K562 treated with DMSO at 1 percent for 24 hours (cell line): Measurements from ENCODE around the gene SELENOV. TPM values are rescaled to one million over a fixed set of nuclear protein-coding genes. Genes with fewer than 3 reads are reported as not detected.

Experiments used
- total RNA-seq: library from RNA; unstranded; fragments of 300-600 nt; gene quantifications from 2 replicates; pipeline ENCODE4 v1.2.3, GENCODE V29; 2022; ENCODE audit warnings: low read depth; ENCODE audit not compliant: insufficient read depth

The SELENOV gene
- total RNA-seq: not detected in 2 replicates

GRCh38 chr19:39514840-39515550, at the start of gene SELENOV:
Gene SELENOV (plus strand): TSS chr19:39515139. CDS start chr19:39515213, 74 bp downstream.

GRCh38 chr19:39480337-39481228, 34.4 kb upstream of the SELENOV start, which contains the start of gene TIMM50:
Gene TIMM50 (plus strand): TSS chr19:39480838. CDS start chr19:39480854, 16 bp downstream.

GRCh38 chr19:39498798-39499642, 15.9 kb upstream of the SELENOV start, which contains the start of gene DLL3:
Gene DLL3 (plus strand): TSS chr19:39498947. CDS start chr19:39498975, 28 bp downstream.

GRCh38 chr19:39532233-39533002, 17.5 kb downstream of the SELENOV start, which contains the start of gene EID2B:
Gene EID2B (minus strand): TSS chr19:39532852. CDS start chr19:39532802, 50 bp downstream.

GRCh38 chr19:39539518-39540332, 24.8 kb downstream of the SELENOV start, which contains the start of gene EID2:
Gene EID2 (minus strand): TSS chr19:39540161. CDS start chr19:39540079, 82 bp downstream.

Other genes starting within 250 kb of the SELENOV start
- not detected in 2 replicates for gene IFNL2, start 246.7 kb upstream of the SELENOV start, total RNA-seq
- not detected in 2 replicates for gene IFNL1, start 218.7 kb upstream of the SELENOV start, total RNA-seq
- 10.9 TPM in 2 replicates for gene LRFN1, start 194.3 kb upstream of the SELENOV start, total RNA-seq
- 81.4 and 85.9 TPM in 2 replicates for gene GMFG, start 179.1 kb upstream of the SELENOV start, total RNA-seq
- 170 and 208 TPM in 2 replicates for gene SAMD4B, start 172.7 kb upstream of the SELENOV start, total RNA-seq
- 50.1 and 61.0 TPM in 2 replicates for gene PAF1, start 124.0 kb upstream of the SELENOV start, total RNA-seq
- 36.0 and 37.6 TPM in 2 replicates for gene MED29, start 123.8 kb upstream of the SELENOV start, total RNA-seq
- gene ZFP36, start 108.3 kb upstream of the SELENOV start, total RNA-seq: 27.8 and 28.8 TPM in 2 replicates
- 10.1 and 12.5 TPM in 2 replicates for gene PLEKHG2, start 102.5 kb upstream of the SELENOV start, total RNA-seq
- gene RPS16, start 79.2 kb upstream of the SELENOV start, total RNA-seq: 10,023 and 10,404 TPM in 2 replicates
- gene SUPT5H, start 69.6 kb upstream of the SELENOV start, total RNA-seq: 124 and 137 TPM in 2 replicates
- gene TIMM50, start 34.3 kb upstream of the SELENOV start, total RNA-seq: 110 and 117 TPM in 2 replicates
- gene DLL3, start 16.2 kb upstream of the SELENOV start, total RNA-seq: 1.6 and 1.7 TPM in 2 replicates
- 8.8 and 9.2 TPM in 2 replicates for gene EID2B, start 17.7 kb downstream of the SELENOV start, total RNA-seq
- 31.7 and 34.8 TPM in 2 replicates for gene EID2, start 25.0 kb downstream of the SELENOV start, total RNA-seq
- not detected in 2 replicates for gene LGALS13, start 87.4 kb downstream of the SELENOV start, total RNA-seq
- not detected in 2 replicates for gene LGALS16, start 140.8 kb downstream of the SELENOV start, total RNA-seq
- gene LGALS14, start 189.3 kb downstream of the SELENOV start, total RNA-seq: not detected in 2 replicates
- gene CLC, start 222.9 kb downstream of the SELENOV start, total RNA-seq: not detected in 2 replicates